ENCODE results near the gene PRRX2. TPM values are rescaled to one million over a fixed set of nuclear protein-coding genes. Genes with fewer than 3 reads are reported as not detected.

PRRX2 gene
- total and polyA plus RNA-seq, 5 donors = 1.8 to 5.7 (median 2.8) TPM

DNA sequence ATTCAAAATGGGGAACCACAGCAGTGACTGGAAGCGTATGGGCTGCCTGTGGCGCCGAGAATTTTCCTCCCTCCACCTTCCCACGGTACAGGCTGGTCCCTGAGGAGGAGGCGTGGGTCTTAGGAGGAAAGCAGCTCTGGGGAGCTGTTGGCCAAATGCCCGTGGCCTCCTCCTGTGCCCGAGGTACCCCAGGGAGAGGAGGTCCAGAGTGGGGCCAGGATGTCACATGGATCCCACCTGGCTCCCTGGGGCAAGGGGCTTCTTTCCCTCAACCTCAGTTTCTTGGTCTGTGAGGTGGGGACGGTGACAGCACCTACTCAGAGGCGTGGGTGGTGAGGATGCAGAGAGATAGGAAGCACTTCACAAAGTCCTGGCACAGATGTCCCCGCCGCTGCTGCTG is 16.5 kb downstream of the PRRX2 start:
- Histone ChIP-seq H3K27me3 (ENCODE audit: control insufficient read depth, insufficient read depth) (no peaks in the 10 kb centered on the region), H3K4me3 (ENCODE audit: low read length) (no peak overlapping the region), H3K27ac (ENCODE audit: low read length) (no peak overlapping the region), H3K4me1 (ENCODE audit: control insufficient read depth, insufficient read depth, low read length) (no peaks in the 10 kb centered on the region), H3K9me3 (ENCODE audit: control insufficient read depth, low read length) (no peaks in the 10 kb centered on the region)
- DNase-seq = peak in 1 of 3 donors; percentile 24
- no peak for ATAC-seq
- intact Hi-C loops (cut with DNase I) = no loop called here
- 73% methylated on average over 11 of the region's 11 CpGs for WGBS

DNA sequence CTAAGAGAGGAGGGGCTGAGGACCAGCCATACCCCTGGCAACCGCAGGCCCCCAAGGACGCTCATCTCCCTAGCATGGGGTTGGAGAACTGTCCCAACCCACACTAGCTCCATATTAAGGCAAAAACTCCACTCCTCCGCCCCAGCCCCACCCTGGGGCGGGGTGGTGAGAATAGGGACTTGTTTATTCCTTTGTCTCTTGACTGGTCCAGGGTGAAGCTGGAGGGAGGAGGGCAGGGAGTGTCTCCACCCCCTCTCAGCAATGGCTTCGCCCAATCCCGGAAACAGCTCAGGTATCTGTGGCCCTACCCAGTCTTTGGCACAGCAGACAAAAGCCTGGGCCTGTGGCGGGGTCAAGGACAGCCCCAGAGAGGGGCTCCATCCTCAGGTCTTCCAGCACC is 16.9 kb downstream of the PRRX2 start:
- 85% methylated on average over 7 of the region's 7 CpGs for WGBS
- no peak overlapping the region for H3K27ac ChIP-seq (ENCODE audit: low read length)
- intact Hi-C loops (cut with DNase I) = no loop called here
- no peaks in the 10 kb centered on the region for H3K9me3 ChIP-seq (ENCODE audit: control insufficient read depth, low read length)
- ATAC-seq = no peak
- no peaks in the 10 kb centered on the region for H3K4me1 ChIP-seq (ENCODE audit: control insufficient read depth, insufficient read depth, low read length)
- no peaks in the 10 kb centered on the region for H3K27me3 ChIP-seq (ENCODE audit: control insufficient read depth, insufficient read depth)
- peak in 1 of 3 donors; percentile 22 for DNase-seq
- H3K4me3 ChIP-seq (ENCODE audit: low read length) = no peak overlapping the region

- Histone ChIP-seq H3K9me3 (ENCODE audit: control insufficient read depth, low read length) (no peaks in the 10 kb centered on the region), H3K4me1 (ENCODE audit: control insufficient read depth, insufficient read depth, low read length) (no peaks in the 10 kb centered on the region), H3K27ac (ENCODE audit: low read length) (no peak overlapping the region), H3K4me3 (ENCODE audit: low read length) (no peak overlapping the region), H3K27me3 (ENCODE audit: control insufficient read depth, insufficient read depth) (no peaks in the 10 kb centered on the region)
- ATAC-seq (no peak), DNase-seq (peak in 1 of 3 donors; percentile 18)
- intact Hi-C loops (cut with DNase I) = no loop called here
- 86% methylated on average over 15 of the region's 15 CpGs for WGBS
These were observed 19.9 kb downstream of the PRRX2 start for GRCh38 chr9:129685220-129685932.

DNA sequence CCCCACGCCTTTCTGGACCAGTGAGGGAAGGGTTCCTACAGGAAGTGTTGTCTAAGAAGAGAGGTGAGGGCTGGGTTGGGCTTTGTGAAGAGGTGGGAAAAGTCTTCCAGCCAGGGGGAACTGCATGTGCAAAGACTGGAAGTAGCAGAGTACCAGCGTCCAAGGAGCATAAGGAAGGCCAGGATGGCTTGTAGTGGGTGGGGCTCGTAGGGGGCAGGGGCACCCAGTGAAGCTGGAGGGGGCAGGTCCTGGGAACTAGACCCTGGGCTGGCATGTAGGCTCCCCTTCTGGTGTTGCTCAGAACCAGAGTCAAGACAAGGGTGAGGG is 20.4 kb downstream of the PRRX2 start:
- H3K4me3 ChIP-seq (ENCODE audit: low read length) = no peak overlapping the region
- DNase-seq = no peak
- H3K27ac ChIP-seq (ENCODE audit: low read length) = no peak overlapping the region
- no peaks in the 10 kb centered on the region for H3K4me1 ChIP-seq (ENCODE audit: control insufficient read depth, insufficient read depth, low read length)
- intact Hi-C loops (cut with DNase I) = no loop called here
- no peaks in the 10 kb centered on the region for H3K9me3 ChIP-seq (ENCODE audit: control insufficient read depth, low read length)
- H3K27me3 ChIP-seq (ENCODE audit: control insufficient read depth, insufficient read depth) = no peaks in the 10 kb centered on the region
- ATAC-seq = no peak
- 83% methylated on average over 3 of the region's 3 CpGs for WGBS

DNA sequence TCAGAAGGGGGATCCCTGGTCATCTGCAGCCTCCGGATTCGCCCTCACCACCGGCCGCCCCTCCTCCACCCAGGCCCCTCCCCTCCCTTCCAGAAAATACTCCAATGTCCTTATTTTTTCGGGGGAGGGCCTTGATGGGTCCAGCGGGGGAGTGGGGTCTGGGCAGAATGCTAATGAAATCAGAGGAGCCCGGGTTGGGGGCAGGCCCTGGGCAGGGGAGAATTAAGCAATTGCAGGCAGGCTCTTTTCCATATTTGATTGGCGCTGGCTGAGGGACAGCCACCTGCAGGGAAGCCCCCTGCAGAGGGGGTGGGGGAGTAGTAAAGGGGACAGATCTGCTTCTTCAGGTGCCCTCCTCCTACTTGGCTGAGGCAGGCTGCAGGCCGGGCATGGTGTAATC is 21.3 kb downstream of the PRRX2 start:
- intact Hi-C loops (cut with DNase I) = no loop called here
- no peak overlapping the region for H3K4me3 ChIP-seq (ENCODE audit: low read length)
- no peak overlapping the region for H3K27ac ChIP-seq (ENCODE audit: low read length)
- no peaks in the 10 kb centered on the region for H3K9me3 ChIP-seq (ENCODE audit: control insufficient read depth, low read length)
- ATAC-seq (no peak), DNase-seq (peak in 2 of 3 donors; percentile 15 to 21)
- no peaks in the 10 kb centered on the region for H3K4me1 ChIP-seq (ENCODE audit: control insufficient read depth, insufficient read depth, low read length)
- H3K27me3 ChIP-seq (ENCODE audit: control insufficient read depth, insufficient read depth) = no peaks in the 10 kb centered on the region
- WGBS = 61% methylated on average over 9 of the region's 9 CpGs

DNA sequence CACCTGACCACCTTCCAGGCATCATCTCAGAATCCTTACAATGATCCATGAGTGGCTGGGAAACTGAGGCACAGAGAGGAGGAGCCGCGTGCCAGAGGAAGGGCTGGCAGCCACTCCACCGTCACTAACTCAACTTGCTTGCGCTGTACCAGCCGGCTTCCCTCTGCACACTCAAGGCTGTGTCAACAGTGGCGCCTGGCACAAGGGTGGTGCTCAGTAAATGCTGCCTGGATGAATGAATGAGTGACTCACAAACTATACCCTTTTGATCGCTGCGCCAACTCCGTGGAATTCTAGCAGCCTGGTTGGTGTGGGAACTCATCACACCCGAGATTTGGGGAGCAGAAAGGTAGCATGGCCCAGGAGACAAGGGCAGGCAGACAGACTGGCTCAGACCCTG is 21.9 kb downstream of the PRRX2 start:
- Histone ChIP-seq H3K4me1 (ENCODE audit: control insufficient read depth, insufficient read depth, low read length) (no peaks in the 10 kb centered on the region), H3K27ac (ENCODE audit: low read length) (no peak overlapping the region), H3K4me3 (ENCODE audit: low read length) (no peak overlapping the region), H3K9me3 (ENCODE audit: control insufficient read depth, low read length) (no peaks in the 10 kb centered on the region), H3K27me3 (ENCODE audit: control insufficient read depth, insufficient read depth) (no peaks in the 10 kb centered on the region)
- 89% methylated on average over 10 of the region's 10 CpGs for WGBS
- intact Hi-C loops (cut with DNase I) = no loop called here
- peak in 1 of 3 donors; percentile 26 for DNase-seq
- no peak for ATAC-seq

GRCh38 chr9:129688285-129689043 is 23.0 kb downstream of the PRRX2 start:
- intact Hi-C loops (cut with DNase I) = no loop called here
- Histone ChIP-seq H3K27me3 (ENCODE audit: control insufficient read depth, insufficient read depth) (no peaks in the 10 kb centered on the region), H3K27ac (ENCODE audit: low read length) (no peak overlapping the region), H3K9me3 (ENCODE audit: control insufficient read depth, low read length) (no peaks in the 10 kb centered on the region), H3K4me1 (ENCODE audit: control insufficient read depth, insufficient read depth, low read length) (no peaks in the 10 kb centered on the region), H3K4me3 (ENCODE audit: low read length) (no peak overlapping the region)
- peak in 1 of 3 donors; percentile 18 for DNase-seq
- 89% methylated on average over 11 of the region's 11 CpGs for WGBS
- no peak for ATAC-seq

DNA sequence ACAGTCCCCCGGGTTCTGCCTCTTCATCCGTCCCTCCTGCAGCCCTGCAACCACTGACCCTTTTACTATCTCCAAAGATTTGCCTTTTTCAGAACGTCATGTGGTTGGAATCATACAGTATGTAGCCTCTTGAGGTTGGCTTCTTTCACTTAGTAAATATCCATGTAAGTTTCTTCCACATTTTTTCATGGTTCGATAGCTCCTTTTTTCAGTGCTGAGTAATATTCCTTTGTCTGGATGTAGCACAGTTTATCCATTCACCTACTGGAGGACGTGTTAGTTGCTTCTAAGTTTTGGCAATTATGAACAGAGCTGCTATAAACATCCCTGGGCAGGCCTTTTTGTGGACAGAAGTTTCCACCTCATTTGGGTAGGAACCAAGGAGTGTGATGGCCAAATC is 27.1 kb downstream of the PRRX2 start:
- H3K27me3 ChIP-seq (ENCODE audit: control insufficient read depth, insufficient read depth) = no peaks in the 10 kb centered on the region
- WGBS = 88% methylated on average over 5 of the region's 5 CpGs
- ATAC-seq (no peak), DNase-seq (no peak)
- H3K9me3 ChIP-seq (ENCODE audit: control insufficient read depth, low read length) = no peaks in the 10 kb centered on the region
- H3K27ac ChIP-seq (ENCODE audit: low read length) = no peak overlapping the region
- H3K4me3 ChIP-seq (ENCODE audit: low read length) = no peak overlapping the region
- H3K4me1 ChIP-seq (ENCODE audit: control insufficient read depth, insufficient read depth, low read length) = no peaks in the 10 kb centered on the region
- intact Hi-C loops (cut with DNase I) = no loop called here

- no peaks in the 10 kb centered on the region for H3K9me3 ChIP-seq (ENCODE audit: control insufficient read depth, low read length)
- no peaks in the 10 kb centered on the region for H3K27me3 ChIP-seq (ENCODE audit: control insufficient read depth, insufficient read depth)
- H3K4me3 ChIP-seq (ENCODE audit: low read length) = no peak overlapping the region
- WGBS = 77% methylated on average over 8 of the region's 8 CpGs
- intact Hi-C loops (cut with DNase I) = no loop called here
- no peak for ATAC-seq
- DNase-seq = no peak
- H3K4me1 ChIP-seq (ENCODE audit: control insufficient read depth, insufficient read depth, low read length) = peaks cover 2% of the 10 kb centered on the region
- H3K27ac ChIP-seq (ENCODE audit: low read length) = no peak overlapping the region
These were observed 28.3 kb downstream of the PRRX2 start for GRCh38 chr9:129693741-129694140.

DNA sequence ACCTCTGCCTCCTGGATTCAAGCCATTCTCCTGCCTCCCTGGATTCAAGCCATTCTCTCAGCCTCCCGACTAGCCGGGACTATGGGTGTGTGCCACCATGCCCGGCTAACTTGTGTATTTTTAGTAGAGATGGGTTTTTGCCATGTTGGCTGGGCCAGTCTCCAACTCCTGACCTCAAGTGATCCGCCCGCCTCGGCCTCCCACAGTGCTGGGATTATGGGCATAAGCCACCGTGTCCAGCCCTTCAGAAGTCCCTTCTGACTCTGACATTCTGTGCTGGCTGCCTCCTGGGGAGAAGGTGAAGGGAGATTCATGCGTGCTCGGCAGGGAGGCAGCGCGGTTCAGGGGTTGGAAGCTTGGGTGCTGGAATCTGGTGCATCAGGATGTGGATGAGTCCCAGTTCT is 28.8 kb downstream of the PRRX2 start:
- H3K4me1 ChIP-seq (ENCODE audit: control insufficient read depth, insufficient read depth, low read length) = peaks cover 2% of the 10 kb centered on the region
- WGBS = 60% methylated on average over 11 of the region's 11 CpGs
- H3K9me3 ChIP-seq (ENCODE audit: control insufficient read depth, low read length) = no peaks in the 10 kb centered on the region
- no peak overlapping the region for H3K27ac ChIP-seq (ENCODE audit: low read length)
- intact Hi-C loops (cut with DNase I) = no loop called here
- H3K27me3 ChIP-seq (ENCODE audit: control insufficient read depth, insufficient read depth) = no peaks in the 10 kb centered on the region
- ATAC-seq (no peak), DNase-seq (peak in 2 of 3 donors; percentile 37 to 61)
- no peak overlapping the region for H3K4me3 ChIP-seq (ENCODE audit: low read length)

DNA sequence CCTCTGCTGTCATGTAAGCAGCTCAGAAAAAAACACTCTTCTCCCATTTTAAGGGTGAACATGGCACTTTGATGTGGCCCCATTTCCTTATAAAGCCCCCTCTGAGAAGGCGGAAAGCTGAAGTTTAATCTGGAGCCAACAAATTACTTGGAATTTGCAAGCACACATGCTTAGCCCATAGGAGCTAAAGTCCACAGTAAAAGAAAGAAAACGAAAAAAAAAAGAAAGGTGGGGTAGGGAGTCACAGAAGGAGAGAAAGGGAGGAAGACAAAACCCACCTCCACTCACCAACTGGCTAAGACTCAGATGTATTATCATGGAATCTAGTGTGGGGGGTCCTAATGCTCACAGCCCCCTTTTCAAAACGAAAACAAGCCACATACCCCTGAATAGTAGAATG is 30.4 kb downstream of the PRRX2 start:
- no peak overlapping the region for H3K4me3 ChIP-seq (ENCODE audit: low read length)
- DNase-seq (no peak), ATAC-seq (no peak)
- 78% methylated on average over 3 of the region's 3 CpGs for WGBS
- H3K4me1 ChIP-seq (ENCODE audit: control insufficient read depth, insufficient read depth, low read length) = peaks cover 2% of the 10 kb centered on the region
- no peaks in the 10 kb centered on the region for H3K27me3 ChIP-seq (ENCODE audit: control insufficient read depth, insufficient read depth)
- intact Hi-C loops (cut with DNase I) = no loop called here
- no peaks in the 10 kb centered on the region for H3K9me3 ChIP-seq (ENCODE audit: control insufficient read depth, low read length)
- H3K27ac ChIP-seq (ENCODE audit: low read length) = no peak overlapping the region
